Measurements from ENCODE around the gene OGDH. TPM values are rescaled to one million over a fixed set of nuclear protein-coding genes. Genes with fewer than 3 reads are reported as not detected.
A peak's percentile ranks its signal among the peaks of the same experiment; 100 is the strongest.

The OGDH gene
- total RNA-seq, 1 experiment from 2014 or later = 69.1 TPM

DNA sequence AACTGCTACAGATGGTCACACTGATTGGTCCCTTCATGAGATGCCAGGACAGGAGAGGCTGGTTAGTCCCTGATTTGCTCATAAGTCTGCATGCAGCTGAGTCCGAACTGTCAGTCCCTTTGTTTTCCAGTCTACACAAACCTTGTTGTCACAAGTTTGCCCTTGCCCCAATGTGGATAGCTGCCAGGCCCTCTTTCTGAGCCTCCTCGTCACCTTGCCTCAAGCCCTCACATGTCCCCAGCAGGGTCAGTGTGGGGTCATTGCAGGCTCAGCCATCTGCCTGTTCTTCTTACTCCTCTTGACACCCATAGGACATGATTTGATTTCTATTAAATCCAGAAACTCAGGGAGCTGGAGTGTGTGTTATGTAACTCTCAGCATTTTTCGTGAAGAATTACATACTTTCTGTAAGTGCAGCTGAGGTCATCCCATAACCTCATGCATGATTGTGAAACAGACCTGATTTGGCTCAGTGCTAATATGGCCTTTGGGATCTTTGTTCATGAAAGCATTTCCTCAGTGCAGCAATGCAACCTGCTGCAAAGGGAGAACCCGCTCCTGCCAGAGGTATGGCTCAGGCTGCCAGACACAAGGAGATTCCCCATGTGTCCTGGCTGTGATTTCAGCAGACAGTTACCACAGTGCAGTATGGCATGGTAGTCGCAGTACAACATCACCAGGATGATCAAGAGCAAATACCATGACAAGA, 72.2 kb downstream of the OGDH start:
- POLR2A ChIA-PET = no interaction called here
- no peak for DNase-seq (ENCODE audit: low read depth, low spot score)
- H3K4me2 ChIP-seq (ENCODE audit: low read length) = peak overlapping the region; percentile 38; the same call in 1 of the 2 replicates
- no peaks in the 10 kb centered on the region for H3K9me2 ChIP-seq (ENCODE audit: insufficient read depth)
- peak overlapping the region; percentile 16; the same call in 1 of the 2 replicates for H3K27ac ChIP-seq (ENCODE audit: low read depth, low read length)
- peaks cover 4 to 8% of the 10 kb centered on the region in 2 experiments; a peak in 3 of 4 replicates for H3K36me3 ChIP-seq (ENCODE audit: control insufficient read depth in 1 of 2, insufficient read depth in 2 of 2, low read length in 2 of 2)
- intact Hi-C loops (cut with micrococcal nuclease) = loop anchor here (5.0 kb wide), 1 partner anchor 86 kb away; no protein-coding TSS in a partner anchor
- CTCF ChIA-PET = no interaction called here
- no peak overlapping the region for H3K4me3 ChIP-seq (replicated peaks in 1 of 2; ENCODE audit: low read depth in 1 of 2, low read length in 2 of 2)
- H4K20me1 ChIP-seq (ENCODE audit: insufficient read depth) = no peaks in the 10 kb centered on the region
- no peaks in the 10 kb centered on the region for H3K79me2 ChIP-seq (ENCODE audit: insufficient read depth, low read length)
- H3K27me3 ChIP-seq (ENCODE audit: insufficient read depth, low read length) = no peaks in the 10 kb centered on the region
- TF ChIP-seq ZFX (IDR thresholded peaks at IDR 0.05) (no peak), MAX (IDR thresholded peaks at IDR 0.05) (no peak), SP1 (IDR thresholded peaks at IDR 0.05; ENCODE audit: low read depth) (no peak), JUND (IDR thresholded peaks at IDR 0.05) (no peak), TCF7L2 (IDR thresholded peaks at IDR 0.05; ENCODE audit: borderline replicate concordance, extremely low read depth, insufficient read depth, insufficient read length) (no peak), EZH2phosphoT487 (IDR thresholded peaks at IDR 0.05; ENCODE audit: borderline replicate concordance) (no peak), RAD21 (IDR thresholded peaks at IDR 0.05; ENCODE audit: low read depth) (no peak), FOSL1 (IDR thresholded peaks at IDR 0.05; ENCODE audit: low read depth) (no peak), ELF1 (IDR thresholded peaks at IDR 0.05; ENCODE audit: borderline replicate concordance, low read depth) (no peak), EGR1 (IDR thresholded peaks at IDR 0.05; ENCODE audit: low read depth) (no peak), EZH2 (IDR thresholded peaks at IDR 0.05) (no peak), ZNF274 (IDR thresholded peaks at IDR 0.05; ENCODE audit: low read depth, low read length) (no peak), CEBPB (IDR thresholded peaks at IDR 0.05; ENCODE audit: low read depth) (no peak), SRF (IDR thresholded peaks at IDR 0.05; ENCODE audit: low read depth) (no peak), POLR2A (IDR thresholded peaks at IDR 0.05; ENCODE audit: borderline replicate concordance, extremely low read depth, insufficient read depth, insufficient read length) (no peak), CBX3 (IDR thresholded peaks at IDR 0.05; ENCODE audit: low read depth) (no peak), YY1 (IDR thresholded peaks at IDR 0.05; ENCODE audit: extremely low read depth, insufficient replicate concordance, low read depth, low read length) (no peak)
- TF ChIP-seq, protein P1, sequence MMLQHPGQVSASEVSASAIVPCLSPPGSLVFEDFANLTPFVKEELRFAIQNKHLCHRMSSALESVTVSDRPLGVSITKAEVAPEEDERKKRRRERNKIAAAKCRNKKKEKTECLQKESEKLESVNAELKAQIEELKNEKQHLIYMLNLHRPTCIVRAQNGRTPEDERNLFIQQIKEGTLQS (IDR thresholded peaks at IDR 0.05) = no peak
- TF ChIP-seq, protein P2, sequence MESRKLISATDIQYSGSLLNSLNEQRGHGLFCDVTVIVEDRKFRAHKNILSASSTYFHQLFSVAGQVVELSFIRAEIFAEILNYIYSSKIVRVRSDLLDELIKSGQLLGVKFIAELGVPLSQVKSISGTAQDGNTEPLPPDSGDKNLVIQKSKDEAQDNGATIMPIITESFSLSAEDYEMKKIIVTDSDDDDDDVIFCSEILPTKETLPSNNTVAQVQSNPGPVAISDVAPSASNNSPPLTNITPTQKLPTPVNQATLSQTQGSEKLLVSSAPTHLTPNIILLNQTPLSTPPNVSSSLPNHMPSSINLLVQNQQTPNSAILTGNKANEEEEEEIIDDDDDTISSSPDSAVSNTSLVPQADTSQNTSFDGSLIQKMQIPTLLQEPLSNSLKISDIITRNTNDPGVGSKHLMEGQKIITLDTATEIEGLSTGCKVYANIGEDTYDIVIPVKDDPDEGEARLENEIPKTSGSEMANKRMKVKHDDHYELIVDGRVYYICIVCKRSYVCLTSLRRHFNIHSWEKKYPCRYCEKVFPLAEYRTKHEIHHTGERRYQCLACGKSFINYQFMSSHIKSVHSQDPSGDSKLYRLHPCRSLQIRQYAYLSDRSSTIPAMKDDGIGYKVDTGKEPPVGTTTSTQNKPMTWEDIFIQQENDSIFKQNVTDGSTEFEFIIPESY (IDR thresholded peaks at IDR 0.05; ENCODE audit: extremely low read depth, insufficient replicate concordance, low read length) = no peak
- TF ChIP-seq, protein P3, sequence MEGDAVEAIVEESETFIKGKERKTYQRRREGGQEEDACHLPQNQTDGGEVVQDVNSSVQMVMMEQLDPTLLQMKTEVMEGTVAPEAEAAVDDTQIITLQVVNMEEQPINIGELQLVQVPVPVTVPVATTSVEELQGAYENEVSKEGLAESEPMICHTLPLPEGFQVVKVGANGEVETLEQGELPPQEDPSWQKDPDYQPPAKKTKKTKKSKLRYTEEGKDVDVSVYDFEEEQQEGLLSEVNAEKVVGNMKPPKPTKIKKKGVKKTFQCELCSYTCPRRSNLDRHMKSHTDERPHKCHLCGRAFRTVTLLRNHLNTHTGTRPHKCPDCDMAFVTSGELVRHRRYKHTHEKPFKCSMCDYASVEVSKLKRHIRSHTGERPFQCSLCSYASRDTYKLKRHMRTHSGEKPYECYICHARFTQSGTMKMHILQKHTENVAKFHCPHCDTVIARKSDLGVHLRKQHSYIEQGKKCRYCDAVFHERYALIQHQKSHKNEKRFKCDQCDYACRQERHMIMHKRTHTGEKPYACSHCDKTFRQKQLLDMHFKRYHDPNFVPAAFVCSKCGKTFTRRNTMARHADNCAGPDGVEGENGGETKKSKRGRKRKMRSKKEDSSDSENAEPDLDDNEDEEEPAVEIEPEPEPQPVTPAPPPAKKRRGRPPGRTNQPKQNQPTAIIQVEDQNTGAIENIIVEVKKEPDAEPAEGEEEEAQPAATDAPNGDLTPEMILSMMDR (IDR thresholded peaks at IDR 0.05 in 2 of 3, conservative IDR thresholded peaks at IDR 0.05 in 1 of 3; ENCODE audit: borderline replicate concordance in 1 of 3, insufficient read depth in 1 of 3, low read depth in 2 of 3, low read length in 2 of 3) = no peak
- peak; percentile 29; the same call in 1 of the 2 replicates for ATAC-seq
- H3K4me1 ChIP-seq (ENCODE audit: control insufficient read depth in 1 of 2, insufficient read depth in 2 of 2, low read length in 2 of 2) = peaks cover 5 to 24% of the 10 kb centered on the region in 2 experiments
- no peaks in the 10 kb centered on the region for H3K9me3 ChIP-seq (ENCODE audit: control insufficient read depth in 1 of 2, insufficient read depth in 1 of 2, low read depth in 1 of 2, low read length in 2 of 2)
- H2AFZ ChIP-seq (ENCODE audit: low read depth, low read length, poor library complexity, severe bottlenecking) = no peak overlapping the region
- BruUV-seq (replicated peaks) = no TSS peak
- RAD21 ChIA-PET (ENCODE audit: low non-redundant PET in 1 of 2, low total read pairs in 2 of 2, uncharacterized antibody in 2 of 2, unreplicated experiment in 2 of 2) = no interaction called here
- H3K9ac ChIP-seq (ENCODE audit: low read length) = no peak overlapping the region

Measured in HCT116 (cell line).